Measurements from ENCODE around the gene PLEKHH2.
"Not testable (repeated sequence)": the region's sequence is repeated elsewhere in the genome, so short reads cannot be mapped to it uniquely, and the experiment has no call there.

PLEKHH2 gene

DNA sequence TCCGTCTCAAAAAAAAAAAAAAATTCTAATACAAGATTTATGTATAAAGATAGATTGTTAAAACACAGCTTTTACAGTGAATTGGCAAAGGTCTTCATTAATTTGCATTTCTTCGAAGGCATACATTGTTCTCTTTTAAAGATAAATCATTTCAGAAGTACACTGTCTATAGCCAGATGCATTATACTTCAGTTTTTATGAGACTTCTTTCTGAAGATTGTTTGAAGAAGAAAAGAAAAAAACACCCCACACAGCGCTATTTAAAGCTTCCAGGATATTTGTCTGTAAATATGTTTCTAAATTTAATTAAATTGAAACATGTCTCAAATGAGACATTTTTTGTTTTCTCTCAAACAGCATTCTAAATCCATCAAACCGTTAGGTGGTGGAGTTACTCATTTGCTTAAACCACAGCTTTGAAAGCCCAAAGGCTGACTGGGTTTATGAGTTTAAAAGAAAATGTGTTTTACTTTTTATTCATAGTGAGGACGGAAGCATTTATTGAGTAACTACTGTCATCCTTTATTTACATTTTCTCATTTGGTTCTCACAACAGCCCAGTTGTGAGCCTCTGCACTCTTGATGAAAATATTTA, 81.6 kb downstream of the PLEKHH2 start:
- no peak for FAIRE-seq

DNA sequence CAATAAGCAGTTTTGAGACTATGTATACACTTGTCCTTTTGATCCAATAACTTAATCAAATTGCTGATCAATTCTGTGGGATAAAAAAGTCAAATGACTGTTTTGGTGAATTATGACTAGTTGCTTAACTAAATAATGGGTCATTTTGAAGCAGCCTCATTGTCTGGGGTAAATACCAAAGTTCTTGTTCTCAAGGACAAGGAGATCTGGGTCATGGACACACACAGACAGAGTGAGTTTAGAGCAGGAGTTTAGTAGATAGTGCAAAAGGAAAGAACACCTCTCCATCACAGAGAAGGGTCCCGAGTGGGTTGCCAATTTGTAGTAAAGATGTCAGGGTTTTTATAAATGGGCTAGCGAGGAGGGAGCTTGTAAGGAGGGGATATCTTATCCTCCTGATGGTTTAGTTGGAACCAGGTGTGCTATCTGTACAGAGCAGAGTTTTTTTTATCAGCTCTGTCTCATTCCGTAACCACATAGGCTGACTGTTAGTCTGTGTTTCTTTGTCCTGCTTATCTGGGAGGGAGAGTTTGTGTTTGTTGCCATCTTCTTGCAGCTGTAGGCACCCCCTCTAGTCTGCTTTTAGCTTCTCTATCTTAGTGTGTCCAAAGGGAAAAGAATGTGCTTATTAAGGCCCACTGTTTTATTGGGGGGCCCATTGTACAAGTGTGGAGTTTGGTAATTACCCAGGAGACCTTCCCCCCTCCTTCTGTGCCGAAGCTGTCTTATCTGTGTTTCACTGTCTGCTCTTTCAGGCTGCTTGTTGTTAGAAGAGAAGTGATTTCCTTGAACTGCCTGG, 87.9 kb downstream of the PLEKHH2 start:
- no peak for FAIRE-seq

DNA sequence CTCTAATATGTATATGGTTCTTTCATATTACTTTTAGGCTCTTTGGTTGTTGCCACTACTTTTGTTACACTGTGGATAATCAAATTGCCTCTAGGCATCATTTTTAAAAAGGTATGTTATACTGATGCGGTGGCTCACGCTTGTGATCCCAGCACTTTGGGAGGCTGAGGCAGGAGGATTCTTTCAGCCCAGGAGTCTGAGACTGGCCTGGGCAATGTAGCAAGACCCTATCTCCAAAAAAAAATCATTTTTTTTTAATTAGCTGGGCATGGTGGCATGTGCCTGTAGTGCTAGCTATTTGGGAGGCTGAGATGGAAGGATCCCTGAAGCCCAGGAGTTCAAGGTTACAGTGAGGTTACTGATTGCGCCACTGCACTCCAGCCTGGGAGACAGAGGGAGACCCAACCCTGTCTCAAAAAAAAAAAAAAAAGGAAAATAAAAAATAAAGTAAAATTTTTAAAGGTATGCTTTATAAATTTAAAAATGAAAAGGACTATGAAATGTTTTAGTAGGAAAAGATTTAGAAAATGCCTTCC, 88.7 kb downstream of the PLEKHH2 start:
- FAIRE-seq: no peak

DNA sequence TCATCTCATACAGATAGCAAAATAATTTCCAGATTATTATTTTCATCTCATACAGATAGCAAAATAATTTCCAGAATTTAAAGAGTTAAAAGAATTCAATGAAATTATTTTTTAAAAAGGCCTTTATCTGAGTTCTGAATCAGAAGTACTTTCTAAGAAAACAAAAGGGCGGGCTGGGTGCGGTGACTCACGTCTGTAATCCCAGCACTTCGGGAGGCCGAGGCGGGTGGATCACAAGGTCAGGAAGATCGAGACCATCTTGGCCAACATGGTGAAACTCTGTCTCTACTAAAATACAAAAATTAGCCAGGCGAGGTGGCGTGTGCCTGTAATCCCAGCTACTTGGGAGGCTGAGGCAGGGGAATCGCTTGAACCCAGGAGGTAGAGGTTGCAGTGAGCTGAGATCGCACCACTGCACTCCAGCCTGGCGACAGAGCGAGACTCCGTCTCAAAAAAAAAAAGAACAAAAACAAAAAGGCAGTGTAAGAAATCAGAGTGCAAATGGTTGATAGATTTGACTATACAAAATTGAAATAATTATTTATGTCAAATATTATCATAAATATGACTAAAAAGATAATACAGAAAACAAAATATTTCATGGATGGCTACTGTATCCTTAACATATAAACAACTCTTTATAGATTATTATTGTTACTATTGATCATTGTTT, 90.0 kb downstream of the PLEKHH2 start:
- FAIRE-seq: not testable (repeated sequence)

DNA sequence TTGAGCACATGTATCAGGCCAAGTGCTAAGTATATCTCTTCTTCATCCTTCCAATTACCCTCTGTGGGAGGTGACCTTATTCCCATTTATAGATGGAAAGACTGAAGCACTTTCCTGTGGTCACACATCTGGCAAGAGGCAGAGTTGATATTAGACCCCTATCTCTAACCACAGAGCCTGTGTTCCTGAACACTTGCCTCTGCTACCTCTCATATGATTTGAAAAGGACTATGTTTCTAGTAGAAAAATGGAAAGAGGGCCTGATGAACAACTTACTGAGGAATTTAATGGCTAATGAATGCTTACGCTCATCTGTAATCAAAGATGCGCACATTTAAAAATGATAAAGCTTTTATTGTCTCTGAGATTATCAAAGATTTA, 90.6 kb downstream of the PLEKHH2 start:
- no peak for FAIRE-seq

DNA sequence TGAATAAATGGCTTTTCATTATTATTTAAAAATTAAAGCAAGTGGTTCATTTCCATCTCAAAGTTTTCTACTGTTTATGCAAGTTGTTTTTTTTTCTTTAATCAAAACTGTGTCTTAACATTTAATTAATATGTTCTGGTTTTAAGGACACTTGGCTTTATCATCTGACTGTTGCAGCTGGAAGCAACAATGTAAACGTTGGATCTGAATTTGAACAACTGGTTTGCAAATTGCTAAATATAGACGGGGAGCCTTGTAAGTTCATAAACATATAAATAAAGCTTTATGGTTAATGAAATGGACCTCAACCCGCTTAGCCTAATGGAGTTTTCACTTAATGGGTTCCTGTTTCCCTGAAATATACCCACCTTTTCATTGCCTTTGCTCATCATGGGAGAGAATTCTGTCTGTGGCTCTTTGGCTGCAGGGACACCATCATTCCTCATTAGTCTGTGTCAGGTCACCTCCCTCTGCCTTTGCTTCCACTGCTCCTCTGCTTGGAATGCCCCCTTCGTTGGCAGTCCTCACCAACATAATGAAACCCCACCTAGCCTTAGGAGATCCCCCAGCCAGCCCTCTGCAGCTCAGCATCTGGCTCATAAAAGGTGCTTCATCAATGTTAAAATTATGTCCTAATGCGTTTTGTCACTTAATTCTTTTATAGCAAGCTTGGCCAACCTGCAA, 92.6 kb downstream of the PLEKHH2 start:
- FAIRE-seq: no peak

DNA sequence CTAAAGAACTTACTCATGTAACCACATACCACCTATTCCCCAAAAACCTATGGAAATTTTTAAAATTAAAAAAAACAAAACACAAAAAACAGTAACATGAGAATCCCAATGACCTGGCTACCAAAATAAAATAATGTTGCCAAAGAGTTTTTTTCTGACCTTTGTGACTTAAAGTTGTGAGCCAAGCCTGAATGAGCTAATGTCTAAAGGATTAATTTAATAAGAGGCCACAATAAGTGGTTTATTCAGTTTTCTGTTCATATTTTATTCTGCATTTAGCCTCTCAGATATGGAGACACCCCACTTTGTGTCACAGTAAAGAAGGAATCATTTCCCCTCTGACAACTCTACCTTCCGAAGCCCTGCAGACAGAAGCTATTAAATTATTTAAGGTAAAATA, 94.2 kb downstream of the PLEKHH2 start:
- FAIRE-seq: no peak

DNA sequence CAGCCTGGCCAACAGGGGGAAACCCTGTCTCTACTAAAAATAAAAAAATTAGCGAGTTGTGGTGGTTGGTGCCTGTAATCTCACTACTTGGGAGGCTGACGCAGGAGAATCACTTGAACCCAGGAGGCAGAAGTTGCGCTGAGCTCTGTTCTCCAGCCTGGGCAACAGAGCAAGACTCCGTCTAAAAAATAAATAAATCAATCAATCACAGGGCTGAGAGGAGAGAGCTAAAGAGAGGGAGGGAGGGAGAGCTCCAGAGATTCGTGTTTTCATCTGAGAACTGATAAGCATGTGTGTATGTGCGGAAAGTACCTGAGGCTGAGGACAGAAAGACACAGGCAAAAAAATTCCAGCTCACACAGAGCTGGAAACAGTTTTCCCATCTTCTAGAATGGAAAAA, 99.6 kb downstream of the PLEKHH2 start:
- FAIRE-seq: no peak

DNA sequence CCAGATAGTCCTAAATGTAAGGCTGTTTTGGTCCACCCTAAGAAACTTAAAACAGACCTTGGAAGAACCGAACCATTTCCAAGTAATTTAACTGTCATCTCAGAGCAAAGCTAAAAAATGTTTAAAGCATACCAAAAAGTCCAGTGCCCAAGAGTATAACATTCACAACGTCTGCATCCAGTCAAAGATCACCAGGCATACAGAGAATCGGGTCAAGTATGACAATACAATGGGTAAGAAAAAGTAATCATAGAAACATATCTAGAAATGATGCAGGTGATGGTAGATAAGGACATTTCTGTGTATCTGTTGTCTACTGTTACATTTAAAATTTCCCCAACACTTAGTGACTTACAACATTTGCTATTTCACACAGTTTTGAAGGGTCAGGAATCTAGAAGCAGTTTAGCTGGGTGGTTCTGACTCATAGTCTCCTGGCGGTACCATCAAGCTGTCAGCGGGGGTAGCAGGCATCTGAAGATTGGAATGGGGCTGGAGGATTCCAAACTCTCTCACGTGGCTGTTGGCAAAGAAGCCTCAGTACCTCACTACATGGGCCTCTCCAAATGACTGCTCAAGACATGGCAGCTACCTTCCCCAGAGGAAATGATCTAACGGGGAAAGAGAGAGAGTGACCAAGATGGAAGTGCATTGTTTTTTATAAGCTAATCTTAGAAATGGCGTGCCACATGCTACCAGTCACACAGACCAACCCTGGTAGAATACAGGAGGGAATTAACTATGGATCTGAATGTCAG, 100.2 kb downstream of the PLEKHH2 start:
- no peak for FAIRE-seq

DNA sequence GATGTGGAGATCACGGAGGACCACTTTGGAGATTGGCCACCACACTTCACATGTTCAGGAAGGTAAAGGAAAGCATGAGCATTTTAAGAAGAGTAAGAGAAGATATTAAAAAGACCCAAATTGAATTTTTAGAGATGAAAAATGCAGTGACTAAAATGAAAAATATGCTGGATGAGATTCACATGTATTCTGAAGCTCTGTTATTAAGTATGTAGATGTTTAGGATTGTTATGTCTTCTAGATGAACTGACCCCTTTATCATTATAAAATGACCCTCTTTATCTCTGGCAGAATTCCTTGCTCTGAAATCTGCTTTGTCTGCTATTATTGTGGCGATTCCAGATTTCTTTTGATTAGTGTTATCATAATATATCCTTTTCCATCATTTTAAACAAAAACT, 100.8 kb downstream of the PLEKHH2 start:
- FAIRE-seq: no peak

DNA sequence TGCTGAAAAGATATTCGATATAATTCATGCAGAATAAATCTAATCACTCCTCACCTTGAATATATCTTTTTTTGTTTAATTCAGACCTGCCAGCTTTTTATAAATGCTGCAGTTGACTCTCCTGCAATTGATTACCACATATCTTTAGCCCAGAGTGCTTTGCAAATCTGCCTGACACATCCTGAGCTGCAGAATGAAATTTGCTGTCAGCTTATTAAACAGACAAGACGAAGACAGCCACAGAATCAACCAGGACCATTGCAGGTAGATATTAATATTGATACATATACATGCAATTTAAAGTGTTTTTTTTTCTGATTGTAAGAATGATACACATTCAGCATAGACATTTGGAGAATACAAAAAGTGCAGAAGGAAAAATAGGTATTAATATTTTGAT, 101.2 kb downstream of the PLEKHH2 start:
- no peak for FAIRE-seq

DNA sequence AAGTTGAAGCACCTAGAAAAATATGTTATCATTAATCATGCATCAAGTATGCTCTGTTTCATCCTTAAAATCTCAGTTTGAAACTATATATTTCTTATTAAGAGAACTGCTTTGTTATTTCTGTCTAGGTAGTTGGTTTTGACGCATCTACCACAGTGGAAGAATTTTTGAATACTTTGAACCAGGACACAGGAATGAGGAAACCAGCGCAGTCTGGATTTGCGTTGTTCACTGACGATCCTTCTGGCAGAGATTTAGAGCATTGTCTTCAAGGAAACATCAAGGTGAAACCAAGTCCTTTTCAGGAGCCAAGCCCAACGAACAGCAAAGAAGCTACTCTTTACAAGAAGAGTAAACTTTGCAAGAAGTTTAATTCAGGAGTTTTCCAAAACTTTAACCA, 106.6 kb downstream of the PLEKHH2 start:
- no peak for FAIRE-seq

DNA sequence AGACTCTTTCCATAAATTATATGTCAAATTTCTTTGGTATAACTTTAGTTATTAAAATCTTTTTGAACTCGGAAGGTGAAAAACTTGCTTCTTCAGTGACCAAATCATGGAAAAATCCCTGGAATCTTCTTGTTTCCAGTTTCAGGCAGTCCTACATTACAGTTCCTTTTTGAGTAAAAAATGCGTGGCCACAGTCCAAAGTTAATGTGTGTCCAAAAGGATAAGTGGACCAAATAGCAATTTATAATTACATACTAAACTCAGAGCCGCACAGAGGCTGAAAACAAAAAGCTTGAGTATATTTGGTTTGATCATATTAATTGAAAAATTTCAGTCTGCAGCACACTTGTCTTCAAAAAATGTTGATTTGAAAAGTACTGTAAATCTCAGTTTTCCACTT, 108.4 kb downstream of the PLEKHH2 start:
- no peak for FAIRE-seq

DNA sequence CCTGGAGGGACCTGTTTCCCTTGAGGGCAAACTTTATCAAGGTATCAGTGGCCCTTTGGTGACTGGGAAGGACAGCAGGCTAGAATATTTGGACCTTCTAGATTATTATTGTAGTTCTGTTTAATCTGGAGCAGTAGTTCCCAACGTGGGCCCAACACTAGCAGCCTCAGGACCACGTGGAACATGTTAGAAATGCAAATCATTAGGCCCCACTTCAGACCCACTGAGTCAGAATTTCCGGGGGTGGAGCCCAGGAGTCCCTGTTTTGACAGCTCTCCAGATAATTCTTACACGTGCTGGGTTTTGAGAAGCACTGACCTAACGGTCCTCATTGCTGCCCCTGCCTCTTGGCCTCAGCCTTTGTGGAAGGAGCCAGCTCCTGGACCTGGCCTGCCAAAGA, 111.3 kb downstream of the PLEKHH2 start:
- FAIRE-seq: no peak

DNA sequence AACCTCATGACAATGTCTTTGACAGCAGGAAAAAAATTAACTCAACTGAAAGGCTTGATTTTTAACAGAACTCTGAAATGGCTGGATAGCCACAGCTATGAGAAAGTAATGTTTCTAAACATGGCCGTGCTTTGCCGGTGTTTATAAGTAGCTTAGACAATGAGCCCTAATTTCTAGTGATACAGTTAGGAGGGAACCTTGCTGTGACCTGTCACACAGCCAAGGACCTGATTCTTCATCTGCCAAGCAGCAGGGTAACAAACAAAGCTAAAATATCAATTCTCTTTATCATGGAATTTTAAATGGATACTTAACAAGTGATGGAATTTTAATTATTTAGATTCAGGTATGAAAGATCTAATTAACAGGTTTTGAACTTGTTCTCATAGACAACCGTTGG, 112.5 kb downstream of the PLEKHH2 start:
- FAIRE-seq: no peak

DNA sequence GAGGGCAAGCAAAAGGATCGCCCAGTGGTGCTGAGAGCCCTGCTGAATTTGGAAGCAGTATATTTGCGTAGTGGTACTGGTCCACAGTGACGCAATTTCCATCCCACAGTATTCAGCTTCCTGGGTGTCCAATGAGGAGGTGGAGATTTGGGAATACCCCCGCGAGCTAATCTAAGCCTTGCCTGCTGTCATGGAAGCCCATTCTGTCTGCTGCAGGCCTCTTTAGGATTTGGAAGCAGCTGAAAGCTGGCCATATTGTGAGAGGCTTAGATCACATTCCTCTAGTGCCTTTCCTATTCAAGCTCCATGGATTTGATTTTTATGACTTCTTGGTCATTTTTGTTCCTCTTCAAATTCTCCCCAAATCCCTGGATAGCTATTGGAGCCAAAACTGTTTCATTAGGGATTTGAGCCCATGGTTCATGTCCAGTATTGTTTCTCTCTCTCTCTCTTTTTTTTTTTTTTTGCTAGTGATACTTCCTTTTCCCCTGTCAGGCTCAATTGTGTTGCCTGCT, 114.5 kb downstream of the PLEKHH2 start:
- no peak for FAIRE-seq

DNA sequence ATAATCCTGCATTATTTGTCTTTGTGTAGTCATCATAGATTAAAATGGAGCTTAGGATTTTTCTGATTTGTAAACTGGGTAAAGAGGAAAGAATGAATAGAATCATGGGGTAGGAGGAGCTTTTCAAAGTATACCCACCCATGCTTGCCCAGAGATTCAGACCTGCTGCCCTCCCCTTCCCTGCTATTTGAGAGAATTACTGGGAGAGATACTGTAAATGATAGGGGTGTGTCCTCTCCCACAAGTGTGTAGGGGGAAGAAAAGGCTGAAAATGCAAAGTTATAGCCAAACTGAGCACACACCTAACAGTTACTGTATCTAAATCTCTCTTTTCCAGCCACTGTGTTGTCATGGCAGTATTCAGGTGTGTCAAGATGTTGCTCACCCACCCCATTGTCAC, 115.2 kb downstream of the PLEKHH2 start:
- no peak for FAIRE-seq

DNA sequence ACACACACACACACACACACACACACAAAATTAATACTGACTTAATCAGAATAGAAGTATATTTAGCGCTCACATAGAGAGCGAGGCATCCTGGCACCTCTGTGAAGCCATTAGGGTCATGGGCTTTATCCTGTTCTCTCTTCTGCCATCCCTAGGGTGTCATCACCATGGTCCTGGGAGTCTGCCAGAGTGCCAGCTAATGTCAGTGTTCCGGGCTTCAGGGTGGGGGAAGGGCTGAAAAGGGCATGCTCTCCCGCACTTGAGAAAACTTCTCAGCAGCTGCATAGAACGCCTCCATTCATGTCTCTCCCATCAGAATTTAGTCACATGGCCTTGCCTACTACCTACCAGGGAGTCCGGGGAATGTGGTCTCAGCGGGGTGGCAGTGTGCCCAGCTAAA, 117.1 kb downstream of the PLEKHH2 start:
- FAIRE-seq: no peak

DNA sequence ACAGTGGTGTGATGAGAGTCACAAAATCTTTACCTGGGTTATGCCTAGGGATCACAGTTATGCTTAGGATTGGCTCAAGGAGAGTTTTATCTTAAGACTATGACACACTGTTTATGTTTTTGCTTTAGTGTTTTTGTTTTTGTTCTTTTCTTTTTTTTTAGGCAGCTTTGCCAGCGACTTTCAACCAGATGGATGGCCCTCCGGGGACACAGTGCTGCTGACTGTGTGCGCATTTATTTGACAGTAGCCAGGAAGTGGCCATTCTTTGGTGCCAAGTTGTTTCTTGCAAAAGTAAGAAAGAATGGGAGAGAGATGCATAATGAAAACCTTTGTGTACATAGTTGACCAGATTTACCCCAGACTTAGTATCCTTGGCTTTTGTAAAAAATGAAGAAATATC, 121.7 kb downstream of the PLEKHH2 start:
- no peak for FAIRE-seq

DNA sequence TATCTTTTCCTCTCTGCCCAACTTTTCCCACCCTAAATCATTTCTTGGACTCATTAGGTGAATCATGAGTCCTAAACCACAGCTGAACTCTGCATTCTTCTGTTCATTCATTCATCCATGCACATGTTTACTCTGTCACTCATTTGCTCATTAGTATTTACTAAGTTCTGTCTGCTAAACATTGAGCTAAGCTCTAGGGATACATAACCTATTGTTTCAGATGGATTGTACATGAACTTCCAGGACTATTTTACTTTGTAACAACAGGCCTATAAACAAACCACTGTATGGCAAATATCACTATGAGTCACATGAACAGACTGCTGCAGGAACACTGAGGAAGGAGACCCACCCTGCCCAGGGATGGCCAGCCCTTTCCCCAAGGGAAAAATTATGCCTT, 122.1 kb downstream of the PLEKHH2 start:
- no peak for FAIRE-seq

DNA sequence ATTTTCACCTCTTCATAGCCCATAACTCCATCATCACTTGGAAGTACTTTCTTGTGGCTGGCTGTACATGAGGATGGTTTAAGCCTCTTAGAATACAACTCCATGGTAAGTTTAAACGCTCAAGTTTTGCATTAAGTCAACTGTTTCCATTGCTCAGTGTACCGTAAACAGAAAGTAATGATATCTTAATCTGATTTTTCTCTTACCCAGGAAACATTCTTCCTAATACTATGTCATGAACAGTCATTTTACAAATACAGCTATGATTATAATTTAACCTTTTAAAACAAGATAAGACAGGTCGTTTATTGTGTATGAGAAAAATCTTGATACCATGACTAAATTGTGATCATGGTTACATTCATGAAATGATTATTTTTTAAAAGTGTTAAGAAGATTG, 125.2 kb downstream of the PLEKHH2 start:
- FAIRE-seq: no peak

DNA sequence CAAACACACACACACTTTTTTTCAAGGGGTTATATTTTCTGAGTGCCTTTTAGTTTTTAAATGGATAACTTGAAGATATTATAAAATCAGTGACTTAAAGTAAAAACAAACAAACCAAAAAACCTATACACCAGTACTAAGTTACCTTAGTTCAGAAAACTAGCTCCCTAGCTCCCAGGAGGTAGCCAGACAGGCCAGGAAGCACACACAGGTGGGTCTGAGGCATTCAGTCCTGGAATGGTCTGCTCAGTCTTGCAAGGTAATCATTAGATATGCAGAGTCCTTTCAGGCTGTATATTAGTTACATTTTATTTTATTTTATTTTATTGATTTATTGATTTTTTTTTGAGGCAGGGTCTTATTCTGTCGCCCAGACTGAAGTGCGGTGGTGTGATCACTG, 126.0 kb downstream of the PLEKHH2 start:
- no peak for FAIRE-seq

All from G401.6 (cell line).